Effector memory CD4-positive, alpha-beta T cell (primary cell): ENCODE results near the gene ENPP6.
"Not testable (repeated sequence)": the region's sequence is repeated elsewhere in the genome, so short reads cannot be mapped to it uniquely, and the experiment has no call there.

Source experiments
- DNase-seq, 3 donors: peaks; one replicate each; pipeline ENCODE4 v3.0.0-alpha.2; 2020
- H3K27ac ChIP-seq: 2 replicates; pipeline ENCODE4 v1.7.0; 2013; ENCODE audit warnings: mild to moderate bottlenecking, low read length, moderate library complexity; ENCODE audit not compliant: insufficient read depth, poor library complexity, severe bottlenecking
- H3K27me3 ChIP-seq: replicated peaks from 2 replicates; pipeline ENCODE4 v1.7.0; 2013; ENCODE audit warnings: mild to moderate bottlenecking, low read length; ENCODE audit not compliant: insufficient read depth, control insufficient read depth, poor library complexity, severe bottlenecking
- H3K36me3 ChIP-seq: 2 replicates; pipeline ENCODE4 v1.7.0; 2013; ENCODE audit warnings: mild to moderate bottlenecking, low read length, moderate library complexity; ENCODE audit not compliant: control insufficient read depth, insufficient read depth
- H3K4me1 ChIP-seq: 2 replicates; pipeline ENCODE4 v1.7.0; 2013; ENCODE audit warnings: low read length, mild to moderate bottlenecking; ENCODE audit not compliant: control insufficient read depth, insufficient read depth, poor library complexity, severe bottlenecking
- H3K4me3 ChIP-seq: 2 replicates; pipeline ENCODE4 v1.7.0; 2013; ENCODE audit warnings: low read length, low read depth, mild to moderate bottlenecking; ENCODE audit not compliant: insufficient read depth, poor library complexity, severe bottlenecking
- H3K9me3 ChIP-seq: 2 replicates; pipeline ENCODE4 v1.7.0; 2013; ENCODE audit warnings: mild to moderate bottlenecking, low read length, moderate library complexity; ENCODE audit not compliant: control insufficient read depth

The ENPP6 gene

GRCh38 chr4:184052616-184053015, 165.1 kb downstream of the ENPP6 start:
- Histone ChIP-seq H3K4me3 (no peak overlapping the region), H3K36me3 (no peaks in the 10 kb centered on the region)

DNA sequence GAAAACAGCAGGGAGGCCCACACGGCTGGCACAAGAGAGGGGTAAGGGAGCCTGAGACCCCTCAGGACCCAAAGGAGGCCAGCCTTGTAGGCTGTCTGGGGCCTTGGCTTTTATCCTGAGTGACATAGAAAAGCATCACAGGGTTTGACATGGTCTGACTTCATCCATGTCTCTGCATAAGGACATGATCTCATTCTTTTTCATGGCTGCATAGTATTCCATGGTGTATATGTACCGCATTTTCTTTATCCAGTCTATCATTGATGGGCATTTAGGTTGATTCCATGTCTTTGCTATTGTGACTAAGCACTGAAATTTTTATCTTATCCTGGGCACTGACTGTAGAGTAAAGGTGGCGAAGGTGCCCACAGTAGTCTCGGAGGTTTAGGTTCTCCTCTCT, 166.4 kb downstream of the ENPP6 start:
- not testable (repeated sequence) for H3K4me3 ChIP-seq, H3K27ac ChIP-seq, H3K27me3 ChIP-seq, H3K4me1 ChIP-seq, H3K36me3 ChIP-seq, DNase-seq, H3K9me3 ChIP-seq

More at GRCh38 chr4:184052616-184053015, 165.1 kb downstream of the ENPP6 start:
- Histone ChIP-seq H3K27ac (no peak overlapping the region), H3K27me3 (no peaks in the 10 kb centered on the region), H3K4me1 (no peaks in the 10 kb centered on the region), H3K9me3 (no peaks in the 10 kb centered on the region)
- no peak for DNase-seq

GRCh38 chr4:184046148-184046547, 171.5 kb downstream of the ENPP6 start:
- H3K4me1 ChIP-seq, result no peaks in the 10 kb centered on the region
- no peak overlapping the region for H3K27ac ChIP-seq
- no peak overlapping the region for H3K4me3 ChIP-seq
- DNase-seq, result no peak
- no peaks in the 10 kb centered on the region for H3K9me3 ChIP-seq
- H3K36me3 ChIP-seq, result no peaks in the 10 kb centered on the region
- no peaks in the 10 kb centered on the region for H3K27me3 ChIP-seq

DNA sequence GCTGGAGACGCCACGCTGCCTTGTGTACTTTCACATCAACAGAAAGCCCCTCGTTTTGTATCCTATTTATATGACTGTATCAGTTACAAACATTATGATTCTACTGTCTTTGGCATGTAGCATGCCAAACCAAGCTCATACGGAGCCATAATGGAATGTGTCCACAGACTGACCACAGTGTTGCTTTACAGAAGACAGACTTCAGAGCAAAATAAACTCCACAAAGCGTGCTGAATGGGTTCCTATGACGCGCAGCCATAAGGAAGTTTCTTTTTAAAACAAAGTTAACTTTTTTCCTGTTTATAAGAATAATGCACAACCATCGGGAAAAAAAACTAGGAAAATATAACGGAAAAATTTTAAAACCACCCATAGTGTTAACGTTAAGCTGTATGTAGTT, 176.5 kb downstream of the ENPP6 start:
- peaks cover 5% of the 10 kb centered on the region for H3K27me3 ChIP-seq
- H3K4me1 ChIP-seq, result no peaks in the 10 kb centered on the region
- no peak for DNase-seq
- no peaks in the 10 kb centered on the region for H3K36me3 ChIP-seq
- H3K4me3 ChIP-seq, result no peak overlapping the region
- no peaks in the 10 kb centered on the region for H3K9me3 ChIP-seq
- no peak overlapping the region for H3K27ac ChIP-seq

- no peaks in the 10 kb centered on the region for H3K9me3 ChIP-seq
- DNase-seq, result no peak
- H3K27ac ChIP-seq, result no peak overlapping the region
- H3K36me3 ChIP-seq, result no peaks in the 10 kb centered on the region
- peaks cover 5% of the 10 kb centered on the region for H3K27me3 ChIP-seq
- no peak overlapping the region for H3K4me3 ChIP-seq
- no peaks in the 10 kb centered on the region for H3K4me1 ChIP-seq
Observed at GRCh38 chr4:184039963-184040383, 177.7 kb downstream of the ENPP6 start.
